ENCODE data around the gene UBE2O.

UBE2O gene

GRCh38 chr17:76492989-76493501 is 40.1 kb upstream of the UBE2O start:
- TF ChIP-seq GATA2 (IDR thresholded peaks at IDR 0.05; ENCODE audit: low read depth, low read length), result no peak
- TF ChIP-seq GATA3 (IDR thresholded peaks at IDR 0.05; ENCODE audit: low read depth, low read length), result no peak

DNA sequence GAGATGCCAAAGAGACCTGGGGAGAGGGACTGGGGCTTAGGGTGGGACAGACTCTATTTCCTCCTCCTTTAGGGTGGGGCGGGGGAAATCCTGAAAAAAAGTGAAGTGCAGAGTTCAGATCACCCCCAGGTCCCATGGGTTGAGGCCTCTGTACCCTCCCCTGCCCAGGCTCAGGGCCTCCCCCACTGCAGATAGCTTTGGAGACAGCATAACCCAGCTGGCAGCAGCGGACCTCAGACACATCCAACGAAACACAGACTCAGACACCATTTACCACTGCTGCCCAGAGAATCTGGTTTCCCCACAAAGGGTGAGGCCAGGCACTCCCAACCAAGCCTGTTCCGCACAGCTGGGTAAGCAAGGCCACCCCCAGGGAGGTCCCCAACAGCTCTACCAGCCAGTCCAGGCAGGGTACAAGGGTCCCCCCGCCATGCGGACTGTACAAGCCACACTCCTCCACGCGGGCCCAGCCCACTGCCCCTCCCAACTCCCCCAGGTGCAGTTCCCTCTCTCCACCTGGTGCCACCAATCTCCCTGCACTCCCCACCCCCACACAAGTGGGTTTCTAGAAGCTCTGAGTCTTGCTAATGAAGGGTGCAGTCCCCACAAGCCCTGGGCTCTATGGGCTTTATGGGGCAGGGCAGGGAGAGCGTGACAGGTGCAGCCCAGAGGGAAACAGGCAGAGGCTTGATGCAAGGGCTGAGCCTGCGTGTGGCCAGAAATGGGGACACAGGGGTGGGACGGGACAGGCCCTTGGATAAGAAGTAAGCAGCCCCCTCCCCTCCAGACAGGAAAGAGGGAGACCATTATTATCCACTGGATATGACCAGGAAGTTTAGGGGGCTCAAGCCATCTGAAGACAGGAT is 39.4 kb upstream of the UBE2O start:
- TF ChIP-seq GATA2 (IDR thresholded peaks at IDR 0.05; ENCODE audit: low read depth, low read length) (no peak), GATA3 (IDR thresholded peaks at IDR 0.05; ENCODE audit: low read depth, low read length) (no peak)

GRCh38 chr17:76491271-76492122 is 38.5 kb upstream of the UBE2O start:
- TF ChIP-seq GATA3 (IDR thresholded peaks at IDR 0.05; ENCODE audit: low read depth, low read length), result no peak
- TF ChIP-seq GATA2 (IDR thresholded peaks at IDR 0.05; ENCODE audit: low read depth, low read length), result no peak

GRCh38 chr17:76490112-76490710 is 37.3 kb upstream of the UBE2O start:
- TF ChIP-seq GATA3 (IDR thresholded peaks at IDR 0.05; ENCODE audit: low read depth, low read length) (no peak), GATA2 (IDR thresholded peaks at IDR 0.05; ENCODE audit: low read depth, low read length) (no peak)

GRCh38 chr17:76487451-76488192 is 34.7 kb upstream of the UBE2O start:
- TF ChIP-seq GATA2 (IDR thresholded peaks at IDR 0.05; ENCODE audit: low read depth, low read length), result no peak
- no peak for TF ChIP-seq GATA3 (IDR thresholded peaks at IDR 0.05; ENCODE audit: low read depth, low read length)

DNA sequence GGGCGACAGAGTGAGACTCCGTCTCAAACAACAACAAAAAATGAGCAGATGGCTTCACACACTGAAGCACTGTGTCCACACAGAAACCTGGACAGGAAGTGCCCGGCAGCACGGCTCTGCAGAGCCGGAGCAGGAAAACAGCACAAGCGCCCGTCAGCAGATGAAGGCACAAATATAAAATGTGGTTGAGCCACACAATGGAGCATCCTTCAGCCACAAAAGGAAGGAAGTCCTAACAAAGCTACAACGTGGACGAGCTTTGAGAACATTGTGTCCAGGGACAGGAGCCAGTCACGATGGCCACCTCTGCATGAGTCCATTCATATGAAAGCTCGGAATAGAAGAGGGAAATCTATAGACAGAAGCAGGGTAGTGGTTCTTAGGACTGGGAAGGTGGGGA is 32.6 kb upstream of the UBE2O start:
- TF ChIP-seq GATA2 (IDR thresholded peaks at IDR 0.05; ENCODE audit: low read depth, low read length), result no peak
- TF ChIP-seq GATA3 (IDR thresholded peaks at IDR 0.05; ENCODE audit: low read depth, low read length), result no peak

DNA sequence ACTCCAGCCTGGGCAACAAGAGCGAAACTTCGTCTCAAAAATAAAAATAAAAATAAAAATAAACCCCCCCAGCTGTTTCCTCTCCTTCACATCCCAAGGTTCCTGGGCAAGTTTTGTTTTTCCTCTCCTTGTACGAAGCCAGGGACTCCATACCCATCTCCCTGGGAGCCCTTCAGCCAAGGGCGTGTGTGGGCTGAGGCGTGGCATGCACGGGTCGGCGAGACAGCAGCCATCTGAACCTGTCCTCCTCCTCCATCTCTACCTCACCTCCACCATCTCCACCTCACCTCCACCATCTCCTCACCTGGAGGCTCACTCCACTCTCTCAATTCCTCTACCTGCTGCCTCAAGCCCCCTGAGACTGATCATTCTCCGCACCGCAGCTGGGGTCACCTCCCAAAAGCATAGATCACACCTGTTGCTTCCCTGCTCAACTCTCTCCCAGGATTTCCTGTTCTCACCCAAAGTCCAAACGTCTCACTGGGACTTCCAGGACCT is 31.3 kb upstream of the UBE2O start:
- TF ChIP-seq GATA3 (IDR thresholded peaks at IDR 0.05; ENCODE audit: low read depth, low read length), result no peak
- TF ChIP-seq GATA2 (IDR thresholded peaks at IDR 0.05; ENCODE audit: low read depth, low read length), result no peak

DNA sequence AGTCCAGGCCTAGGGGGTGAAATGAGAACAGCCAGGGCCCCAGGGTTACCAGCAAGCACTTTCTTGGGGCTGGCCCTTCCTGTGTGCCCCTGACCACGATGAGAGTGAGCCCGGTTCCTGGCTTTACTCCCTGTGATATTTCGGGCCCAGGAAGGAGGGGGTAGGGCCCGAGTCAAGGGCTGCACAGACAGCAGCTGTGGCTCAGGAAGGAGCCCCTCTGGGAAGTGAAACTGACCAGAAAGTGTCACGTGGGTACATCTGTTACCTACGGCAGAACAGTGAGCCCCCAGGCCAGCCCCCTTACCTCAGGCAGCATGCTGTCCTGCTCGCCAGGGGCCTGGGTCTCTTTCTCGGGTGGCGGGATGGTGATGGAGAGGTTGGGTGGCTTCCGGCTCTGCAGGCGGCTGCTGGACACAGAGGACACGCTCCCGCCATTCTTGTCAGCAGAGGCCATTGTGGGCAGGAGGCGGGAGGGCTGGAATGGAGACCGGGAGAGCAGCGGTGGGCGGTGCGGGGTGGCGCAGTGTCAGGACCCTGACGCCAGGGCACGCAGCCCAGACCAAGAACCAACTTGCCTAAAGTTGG is 28.2 kb upstream of the UBE2O start:
- TF ChIP-seq GATA3 (IDR thresholded peaks at IDR 0.05; ENCODE audit: low read depth, low read length) (no peak), GATA2 (IDR thresholded peaks at IDR 0.05; ENCODE audit: low read depth, low read length) (no peak)

DNA sequence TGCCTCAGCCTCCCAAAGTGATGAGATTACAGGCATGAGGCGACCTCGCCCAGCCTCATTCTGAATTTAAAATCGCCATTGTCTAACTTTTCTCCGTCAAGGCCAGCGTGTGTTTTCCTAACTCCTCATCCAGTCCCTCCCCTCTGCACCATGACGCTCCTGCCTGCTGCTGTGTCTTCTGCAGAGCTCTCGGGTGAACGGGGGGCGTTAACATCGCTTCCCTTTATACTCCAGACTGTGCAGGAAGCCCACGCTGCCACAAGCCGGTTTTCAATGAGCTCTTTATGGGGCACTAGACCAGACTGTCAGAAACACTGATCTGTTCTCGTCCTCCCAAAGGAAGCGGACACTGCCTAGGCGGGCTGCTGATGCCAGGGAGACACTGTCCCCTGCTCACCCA is 27.7 kb upstream of the UBE2O start:
- no peak for TF ChIP-seq GATA2 (IDR thresholded peaks at IDR 0.05; ENCODE audit: low read depth, low read length)

DNA sequence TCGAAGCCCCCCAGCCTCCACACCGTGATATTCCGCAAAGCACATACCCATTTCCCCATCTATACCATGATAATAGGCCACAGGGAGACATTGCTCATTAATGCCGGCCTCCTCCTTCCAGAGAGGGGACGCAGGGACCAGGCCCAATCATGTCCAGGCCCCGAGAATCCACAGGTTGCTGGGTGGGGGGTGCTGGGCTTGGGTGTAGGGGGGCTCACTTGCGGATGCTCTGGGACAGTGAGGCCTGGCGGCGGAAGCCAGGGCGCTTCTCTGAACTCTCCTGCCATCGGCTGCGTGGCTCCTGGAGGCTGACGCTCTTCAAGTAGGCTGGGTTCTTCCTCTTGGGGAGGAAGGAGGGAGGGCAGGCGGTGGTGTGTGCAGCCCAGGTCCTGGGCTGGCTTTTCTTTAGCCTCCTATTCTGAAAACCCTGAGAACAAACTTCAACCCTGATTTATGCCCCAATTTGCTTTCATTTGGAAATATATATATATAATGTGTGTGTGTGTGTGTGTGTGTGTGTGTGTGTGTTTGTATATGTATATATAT is 26.6 kb upstream of the UBE2O start:
- TF ChIP-seq GATA2 (IDR thresholded peaks at IDR 0.05; ENCODE audit: low read depth, low read length) (no peak), GATA3 (IDR thresholded peaks at IDR 0.05; ENCODE audit: low read depth, low read length) (no peak)

- TF ChIP-seq GATA3 (IDR thresholded peaks at IDR 0.05; ENCODE audit: low read depth, low read length) (no peak), GATA2 (IDR thresholded peaks at IDR 0.05; ENCODE audit: low read depth, low read length) (no peak)
Measured at GRCh38 chr17:76478730-76479514, 26.0 kb upstream of the UBE2O start.

DNA sequence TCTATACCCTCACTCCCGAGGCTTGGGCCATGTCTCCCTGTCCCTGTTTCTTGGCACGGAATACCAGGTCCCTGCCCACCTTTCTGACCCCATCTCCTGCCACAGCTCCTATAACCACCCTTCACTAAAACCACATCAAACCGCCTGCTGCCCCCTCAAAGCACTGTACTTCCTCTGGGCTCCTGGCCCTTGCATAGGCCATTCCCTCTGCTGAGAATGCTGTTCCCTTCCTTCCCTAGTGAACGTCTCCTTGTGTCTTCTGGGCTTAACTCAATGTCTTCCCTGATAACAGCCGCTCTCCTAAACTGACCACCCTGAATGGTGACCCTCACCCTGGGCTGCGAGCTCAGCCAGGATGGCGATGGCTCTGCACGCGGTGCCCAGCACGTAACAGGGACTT is 25.1 kb upstream of the UBE2O start:
- TF ChIP-seq GATA3 (IDR thresholded peaks at IDR 0.05; ENCODE audit: low read depth, low read length), result no peak
- no peak for TF ChIP-seq GATA2 (IDR thresholded peaks at IDR 0.05; ENCODE audit: low read depth, low read length)
